NCI-H2196 treated with DMSO at 0.1 percent for 48 hours (cell line): ENCODE measurements around the gene SORD.
"Not testable (repeated sequence)": the region's sequence is repeated elsewhere in the genome, so short reads cannot be mapped to it uniquely, and the experiment has no call there.

Experiments used
- DNase-seq: peaks from one replicate; lab custom pipeline; 2025; ENCODE audit not compliant: unreplicated experiment; lab: John Stamatoyannopoulos, UW

SORD gene

DNA sequence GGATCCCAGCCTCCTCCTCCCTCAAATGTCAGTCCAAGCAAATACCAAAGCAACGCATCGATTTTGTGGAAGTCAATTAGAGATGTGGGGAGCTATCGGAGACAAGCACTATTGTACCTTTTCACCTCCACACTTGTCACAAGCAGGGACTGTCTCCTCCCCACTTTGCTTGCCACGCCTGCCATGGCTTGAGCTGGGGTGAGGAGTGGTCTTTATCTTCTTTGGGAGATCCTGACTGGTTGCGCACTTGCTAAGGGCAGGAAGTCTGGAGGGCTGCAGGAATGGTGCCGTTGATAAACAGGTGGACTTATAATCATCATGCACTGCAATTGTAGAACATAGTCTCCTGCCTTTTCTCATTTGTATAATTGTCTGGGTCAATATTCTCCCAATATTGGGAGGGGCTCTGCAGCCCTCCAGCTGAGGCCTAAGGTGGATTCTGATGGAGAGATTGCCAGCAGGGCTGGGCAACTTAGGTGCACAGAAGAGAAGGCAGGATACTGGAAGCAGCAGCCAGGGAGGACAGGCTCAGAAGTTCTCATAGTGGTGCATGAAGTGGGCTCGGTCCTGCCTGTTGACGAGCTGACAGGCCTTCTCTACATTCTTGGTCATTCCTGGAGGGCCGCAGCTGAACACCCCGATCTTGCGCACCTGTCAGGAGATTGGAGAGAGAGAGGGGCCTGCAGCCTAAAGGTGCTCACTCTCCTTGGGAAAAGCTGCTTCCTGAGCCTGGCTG is 70.8 kb downstream of the SORD start:
- no peak for DNase-seq

DNA sequence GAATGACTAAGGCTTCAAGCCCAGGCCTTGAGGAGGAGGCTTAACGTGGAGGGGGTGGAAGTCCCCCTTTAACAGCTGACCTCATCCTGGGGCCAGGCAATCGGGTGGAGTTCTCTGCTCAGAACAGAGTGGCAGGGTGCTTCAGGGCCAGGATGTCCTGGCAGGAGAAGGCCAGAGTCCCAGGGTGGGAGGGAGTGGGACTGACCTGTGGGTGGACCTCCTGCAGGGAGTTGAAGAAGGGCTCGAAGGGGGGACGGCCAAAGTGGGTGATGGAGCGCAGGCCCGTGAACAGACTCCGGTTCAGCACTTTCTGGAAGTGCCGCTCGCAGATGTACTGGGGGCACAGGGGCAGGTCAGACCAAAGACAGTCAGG is 71.3 kb downstream of the SORD start:
- no peak for DNase-seq

GRCh38 chr15:45095661-45096060 is 72.7 kb downstream of the SORD start:
- no peak for DNase-seq

DNA sequence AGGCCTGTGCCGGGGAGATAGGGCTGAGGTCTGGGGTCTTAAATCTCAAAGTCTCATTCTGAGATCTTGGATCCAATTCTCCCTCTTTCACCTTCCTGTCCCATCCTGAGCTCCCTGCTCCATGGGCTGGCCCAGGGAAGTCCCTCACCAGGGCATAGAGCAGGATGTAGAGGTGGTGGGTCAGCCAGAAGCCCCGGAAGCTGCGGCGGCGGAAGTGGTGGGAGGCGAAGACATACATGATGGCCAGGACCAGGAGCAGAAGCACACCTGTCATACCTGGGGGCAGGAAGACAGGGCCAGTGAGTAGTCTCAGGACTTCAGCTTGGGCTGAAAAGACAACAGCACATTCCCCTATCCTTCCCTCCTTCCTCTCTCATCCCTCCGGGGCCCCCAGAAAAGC is 74.5 kb downstream of the SORD start:
- DNase-seq: no peak

DNA sequence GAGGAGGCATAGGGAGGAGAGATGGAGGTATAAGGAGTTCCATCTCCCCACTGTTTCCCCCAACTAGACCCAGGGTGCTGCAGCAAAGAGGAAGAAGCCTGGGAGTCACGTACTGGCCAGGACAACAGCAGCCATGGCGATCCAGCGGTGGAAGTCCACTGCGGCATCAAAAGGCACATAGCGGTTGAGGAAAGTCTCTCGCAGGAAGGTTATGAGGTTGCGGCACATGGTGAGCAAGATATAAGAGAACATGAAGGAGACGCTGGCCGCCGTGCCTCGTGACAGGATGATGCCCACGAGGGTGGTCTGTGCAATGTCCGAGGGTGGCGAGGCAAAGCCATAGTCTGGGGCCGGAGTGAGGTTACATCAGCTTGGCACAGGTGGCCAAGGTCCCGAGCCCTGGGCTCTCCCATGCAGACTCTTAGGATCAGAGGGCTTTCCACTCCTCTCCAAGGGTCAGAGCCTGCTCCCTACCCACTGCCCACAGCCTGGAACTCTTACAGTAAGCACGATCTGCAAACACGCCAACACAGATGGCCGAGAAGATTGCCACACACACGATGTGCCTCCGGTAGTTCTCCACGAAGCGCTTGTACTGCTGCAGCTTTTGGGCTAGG is 76.7 kb downstream of the SORD start:
- DNase-seq: no peak

DNA sequence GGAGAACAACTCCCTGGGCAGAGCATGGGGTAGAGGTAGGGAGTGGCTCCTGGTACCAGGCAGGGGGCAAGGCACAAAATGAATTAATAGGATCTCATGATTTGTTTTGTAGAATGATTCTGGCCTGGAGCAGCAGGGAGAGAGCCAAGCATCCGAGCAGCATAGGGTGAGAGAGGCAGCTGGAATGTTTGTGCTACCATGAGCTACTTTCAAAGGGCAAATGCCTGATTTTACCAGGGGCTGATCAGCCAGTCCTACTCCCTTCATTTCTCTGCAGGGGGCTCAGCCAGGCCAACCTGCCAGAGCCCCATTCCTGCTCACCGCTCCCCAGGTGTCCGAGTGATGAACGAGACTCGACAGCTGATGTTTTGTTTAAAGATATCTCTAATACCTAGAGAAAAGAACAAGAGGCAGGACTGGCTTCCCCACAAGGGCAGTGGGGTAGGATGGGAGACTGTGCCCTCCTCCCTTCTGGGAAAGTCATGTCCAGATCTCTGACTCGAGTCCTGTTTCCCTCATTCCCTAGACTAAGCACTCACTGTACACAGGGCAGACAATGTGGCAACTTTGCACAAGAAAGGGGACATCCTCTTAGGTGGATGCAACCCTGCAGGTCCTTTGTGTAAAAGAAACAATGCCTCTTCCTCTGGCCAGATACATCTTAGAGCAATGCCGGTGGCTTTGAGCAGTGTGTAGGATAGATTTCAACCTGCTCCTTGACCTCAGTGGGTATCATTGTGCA is 78.1 kb downstream of the SORD start:
- DNase-seq: no peak

DNA sequence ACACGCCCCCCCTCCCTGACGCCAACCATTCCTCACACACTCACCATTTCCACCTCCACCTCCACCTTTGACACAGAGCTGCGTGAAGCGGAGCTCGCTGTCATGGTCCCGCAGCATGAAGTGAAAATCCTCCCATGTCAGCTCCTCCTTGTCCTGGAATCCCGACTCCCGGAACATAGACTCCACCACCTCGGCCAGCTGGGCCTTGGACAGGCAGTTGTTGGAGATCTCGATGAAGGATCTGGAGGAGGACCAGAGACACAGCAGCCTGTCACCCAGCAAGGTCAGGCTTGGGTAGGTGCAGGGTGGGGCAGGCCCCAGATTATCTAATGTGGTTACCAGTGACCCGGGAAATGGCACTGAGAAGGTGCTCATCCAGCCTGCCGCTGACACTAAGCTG is 78.8 kb downstream of the SORD start:
- no peak for DNase-seq

- no peak for DNase-seq
These were observed 79.2 kb downstream of the SORD start for GRCh38 chr15:45102226-45102625.

- not testable (repeated sequence) for DNase-seq
These were observed 81.2 kb downstream of the SORD start for GRCh38 chr15:45104170-45104569.

- no peak for DNase-seq
These were observed 82.6 kb downstream of the SORD start for GRCh38 chr15:45105586-45105985.

DNA sequence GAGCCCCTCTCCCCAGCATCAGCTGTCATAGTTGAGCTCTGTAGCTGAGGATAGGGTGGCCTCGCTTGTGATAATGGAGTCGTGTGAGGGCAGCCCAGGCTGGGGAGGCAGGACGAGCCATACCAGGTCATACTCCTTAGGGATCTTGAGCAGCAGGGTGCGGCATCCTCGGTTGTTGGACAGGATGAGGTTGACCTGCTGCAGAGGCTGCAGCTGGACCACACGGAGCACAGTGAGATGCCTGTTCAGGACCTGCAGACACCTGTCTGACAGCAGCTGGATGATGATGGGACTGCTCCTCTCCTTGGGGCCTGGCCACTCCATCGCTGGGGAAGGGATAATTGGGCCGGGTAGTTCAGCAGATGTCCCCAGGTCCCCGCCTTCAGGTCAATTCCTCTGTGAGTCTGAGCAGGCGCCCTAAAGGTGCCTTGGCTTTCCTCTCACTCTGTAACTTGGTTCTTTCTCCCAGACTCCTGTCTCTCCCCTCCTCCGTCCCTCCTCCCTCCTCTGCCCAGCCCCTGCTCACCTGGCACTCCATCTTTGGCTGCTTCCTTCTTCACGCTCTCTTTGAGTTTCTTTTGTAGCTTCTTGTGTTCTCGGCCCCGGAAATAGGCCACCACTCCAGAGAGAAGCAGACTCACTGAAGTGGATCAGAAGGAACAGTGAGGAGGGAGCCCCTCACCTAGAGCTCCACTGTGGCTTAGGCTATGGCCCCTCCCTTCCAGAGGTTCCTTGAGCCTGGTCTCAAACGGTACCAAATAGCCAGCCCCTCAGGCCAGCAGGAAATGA is 83.2 kb downstream of the SORD start:
- no peak for DNase-seq

GRCh38 chr15:45107941-45108630 is 85.1 kb downstream of the SORD start:
- no peak for DNase-seq

GRCh38 chr15:45110256-45110820 is 87.3 kb downstream of the SORD start:
- no peak for DNase-seq

GRCh38 chr15:45111390-45112142 is 88.6 kb downstream of the SORD start:
- DNase-seq: no peak

DNA sequence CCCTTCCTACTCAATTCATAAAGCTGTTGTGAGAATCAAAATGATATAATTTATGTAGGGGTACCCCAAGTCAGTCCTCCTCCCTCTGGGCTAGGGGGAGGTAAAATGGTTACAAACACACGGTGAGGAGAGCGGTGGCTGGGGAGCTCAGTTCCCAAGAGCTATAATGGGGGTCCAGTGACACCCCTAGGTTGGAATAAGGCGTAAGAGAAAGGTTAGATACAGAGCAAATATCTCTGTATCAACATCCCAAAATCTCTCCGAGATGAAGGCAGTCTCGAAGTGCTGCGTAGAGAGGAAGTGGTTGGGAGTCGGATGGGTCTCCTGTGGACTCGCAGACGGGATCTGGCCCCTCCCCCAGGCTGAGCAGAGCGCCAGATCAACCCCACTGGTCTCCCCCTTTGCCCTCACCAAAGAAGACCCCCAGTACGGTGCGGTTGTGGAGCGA is 89.2 kb downstream of the SORD start:
- no peak for DNase-seq

DNA sequence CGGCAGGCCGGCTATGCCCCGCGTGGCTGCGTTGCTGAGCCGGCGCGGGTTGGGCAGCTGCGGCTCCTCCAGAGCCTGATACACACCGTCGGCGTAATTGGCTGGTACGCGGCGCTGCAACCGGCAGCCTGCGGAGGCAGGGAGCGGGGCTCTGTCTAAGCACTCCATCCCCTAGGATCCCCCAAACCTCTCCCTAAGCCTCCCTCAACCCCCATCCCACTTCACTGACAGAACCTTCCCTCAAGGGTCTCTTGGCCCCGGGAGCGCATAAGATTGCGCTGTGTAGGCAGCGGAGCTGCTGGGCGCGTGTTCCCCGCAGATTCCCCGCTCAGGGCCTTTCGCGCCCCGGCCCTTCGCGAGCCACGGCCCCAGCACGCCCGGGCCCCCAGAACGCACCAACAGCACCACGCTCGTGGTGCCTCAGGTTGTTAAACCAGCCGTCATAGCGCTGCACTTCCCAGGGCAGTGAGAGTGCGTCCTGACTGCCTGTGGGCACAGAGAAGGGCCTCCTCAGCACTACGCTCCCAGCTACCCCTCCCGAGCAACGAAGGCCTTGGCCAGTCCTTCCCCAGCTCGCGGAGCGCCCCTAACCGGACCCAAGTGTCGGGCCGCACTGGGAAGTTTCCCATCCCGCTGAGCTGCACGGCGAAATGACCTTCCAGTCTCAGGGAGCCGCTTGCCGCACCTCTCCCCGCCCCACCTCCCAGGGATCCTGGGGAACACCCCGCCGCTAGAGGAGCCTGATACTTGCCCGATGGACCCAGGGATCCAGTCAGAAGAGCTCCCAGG is 89.8 kb downstream of the SORD start:
- no peak for DNase-seq

- no peak for DNase-seq
These were observed 90.5 kb downstream of the SORD start for GRCh38 chr15:45113380-45113990.

GRCh38 chr15:45114076-45114750 is 91.2 kb downstream of the SORD start, which contains the start of the genes DUOX2 and DUOXA2:
DUOX2 (minus strand) TSS chr15:45114172; CDS start chr15:45113411, 761 bp downstream.
DUOXA2 (plus strand) TSS chr15:45114326; CDS start chr15:45114606, 280 bp downstream.
- DNase-seq: no peak
